ENCODE results near the gene GLIS2. TPM values are rescaled to one million over a fixed set of nuclear protein-coding genes. Genes with fewer than 3 reads are reported as not detected.
A peak's percentile ranks its signal among the peaks of the same experiment; 100 is the strongest.

Gene GLIS2
- total RNA-seq, 1 donor from 2014 or later = 1.6 TPM

DNA sequence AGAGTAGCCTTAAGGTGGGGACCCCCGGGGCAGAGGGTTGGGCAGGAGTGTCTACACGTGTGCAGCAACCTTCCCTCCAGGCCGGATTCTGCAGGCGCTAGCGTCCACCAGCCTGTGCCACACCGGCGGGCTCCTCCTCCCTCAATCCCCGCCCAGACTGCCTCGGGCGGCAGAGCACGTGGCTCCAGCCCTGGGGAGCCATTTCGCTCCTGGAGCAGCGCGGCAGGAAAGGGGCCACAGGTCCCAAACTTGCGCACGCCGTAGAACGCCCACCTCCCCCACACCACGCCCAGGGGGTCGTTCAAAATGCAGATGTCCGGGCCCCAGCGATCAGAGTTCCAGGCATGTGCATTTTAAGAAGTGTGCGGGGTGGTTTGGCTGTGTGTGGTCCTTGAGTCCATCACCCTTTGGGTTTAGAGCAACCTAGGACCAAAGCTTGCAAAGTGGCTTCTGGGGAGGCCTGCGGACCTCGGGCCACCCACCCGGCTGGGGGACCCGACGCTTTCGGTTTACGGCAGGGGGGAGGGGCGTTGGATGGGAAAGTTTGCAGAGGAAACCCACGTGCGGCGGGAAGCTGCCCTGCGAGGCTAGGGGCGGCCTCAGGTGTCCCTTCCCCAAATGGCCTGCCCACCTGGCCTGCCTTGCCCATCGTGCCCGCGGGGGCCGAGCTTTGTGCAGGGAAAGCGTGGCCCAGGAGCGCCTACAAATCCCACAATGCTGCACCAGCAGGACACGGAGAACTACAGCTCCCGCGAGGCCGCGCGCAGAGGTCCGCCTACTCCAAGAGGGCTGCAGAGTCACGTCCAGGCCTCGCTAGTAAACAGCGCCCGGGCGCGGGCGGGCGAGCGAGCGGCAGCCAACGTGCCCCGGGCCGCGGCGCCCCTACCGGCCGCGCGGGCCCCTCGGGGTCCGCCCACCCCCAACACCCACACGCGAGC lies 44.4 kb upstream of the GLIS2 start:
- Mint-ChIP-seq H3K27ac (ENCODE audit: unreplicated experiment) (no peak overlapping the region), H3K4me1 (ENCODE audit: unreplicated experiment) (peaks cover 4% of the 10 kb centered on the region), H3K27me3 (ENCODE audit: unreplicated experiment) (peaks cover 9% of the 10 kb centered on the region), H3K36me3 (ENCODE audit: low read depth, unreplicated experiment) (peaks cover 8% of the 10 kb centered on the region), H3K4me3 (ENCODE audit: unreplicated experiment) (peak overlapping the region; percentile 57), H3K9me3 (ENCODE audit: unreplicated experiment) (no peaks in the 10 kb centered on the region)
- TF ChIP-seq, protein P1, sequence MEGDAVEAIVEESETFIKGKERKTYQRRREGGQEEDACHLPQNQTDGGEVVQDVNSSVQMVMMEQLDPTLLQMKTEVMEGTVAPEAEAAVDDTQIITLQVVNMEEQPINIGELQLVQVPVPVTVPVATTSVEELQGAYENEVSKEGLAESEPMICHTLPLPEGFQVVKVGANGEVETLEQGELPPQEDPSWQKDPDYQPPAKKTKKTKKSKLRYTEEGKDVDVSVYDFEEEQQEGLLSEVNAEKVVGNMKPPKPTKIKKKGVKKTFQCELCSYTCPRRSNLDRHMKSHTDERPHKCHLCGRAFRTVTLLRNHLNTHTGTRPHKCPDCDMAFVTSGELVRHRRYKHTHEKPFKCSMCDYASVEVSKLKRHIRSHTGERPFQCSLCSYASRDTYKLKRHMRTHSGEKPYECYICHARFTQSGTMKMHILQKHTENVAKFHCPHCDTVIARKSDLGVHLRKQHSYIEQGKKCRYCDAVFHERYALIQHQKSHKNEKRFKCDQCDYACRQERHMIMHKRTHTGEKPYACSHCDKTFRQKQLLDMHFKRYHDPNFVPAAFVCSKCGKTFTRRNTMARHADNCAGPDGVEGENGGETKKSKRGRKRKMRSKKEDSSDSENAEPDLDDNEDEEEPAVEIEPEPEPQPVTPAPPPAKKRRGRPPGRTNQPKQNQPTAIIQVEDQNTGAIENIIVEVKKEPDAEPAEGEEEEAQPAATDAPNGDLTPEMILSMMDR (IDR thresholded peaks at IDR 0.05; ENCODE audit: unreplicated experiment) = no peak
- peak; percentile 86 for DNase-seq (ENCODE audit: low spot score)

GRCh38 chr16:4272114-4272956 lies 43.5 kb upstream of the GLIS2 start:
- TF ChIP-seq, protein P1 (IDR thresholded peaks at IDR 0.05; ENCODE audit: unreplicated experiment) = no peak
- Mint-ChIP-seq H3K9me3 (ENCODE audit: unreplicated experiment) (no peaks in the 10 kb centered on the region), H3K36me3 (ENCODE audit: low read depth, unreplicated experiment) (peaks cover 8% of the 10 kb centered on the region), H3K27ac (ENCODE audit: unreplicated experiment) (peak overlapping the region; percentile 86), H3K27me3 (ENCODE audit: unreplicated experiment) (peaks cover 9% of the 10 kb centered on the region), H3K4me3 (ENCODE audit: unreplicated experiment) (peak overlapping the region; percentile 96), H3K4me1 (ENCODE audit: unreplicated experiment) (peaks cover 4% of the 10 kb centered on the region)
- peak; percentile 46 for DNase-seq (ENCODE audit: low spot score)

- Mint-ChIP-seq H3K27me3 (ENCODE audit: unreplicated experiment) (peaks cover 9% of the 10 kb centered on the region), H3K9me3 (ENCODE audit: unreplicated experiment) (no peaks in the 10 kb centered on the region), H3K36me3 (ENCODE audit: low read depth, unreplicated experiment) (peaks cover 3% of the 10 kb centered on the region), H3K27ac (ENCODE audit: unreplicated experiment) (peak overlapping the region; percentile 96), H3K4me1 (ENCODE audit: unreplicated experiment) (peaks cover 4% of the 10 kb centered on the region), H3K4me3 (ENCODE audit: unreplicated experiment) (peak overlapping the region; percentile 95)
- TF ChIP-seq, protein P1 (IDR thresholded peaks at IDR 0.05; ENCODE audit: unreplicated experiment) = peak; percentile 82
- DNase-seq (ENCODE audit: low spot score) = peak; percentile 73
Observed at GRCh38 chr16:4273858-4274311, 42.0 kb upstream of the GLIS2 start.

DNA sequence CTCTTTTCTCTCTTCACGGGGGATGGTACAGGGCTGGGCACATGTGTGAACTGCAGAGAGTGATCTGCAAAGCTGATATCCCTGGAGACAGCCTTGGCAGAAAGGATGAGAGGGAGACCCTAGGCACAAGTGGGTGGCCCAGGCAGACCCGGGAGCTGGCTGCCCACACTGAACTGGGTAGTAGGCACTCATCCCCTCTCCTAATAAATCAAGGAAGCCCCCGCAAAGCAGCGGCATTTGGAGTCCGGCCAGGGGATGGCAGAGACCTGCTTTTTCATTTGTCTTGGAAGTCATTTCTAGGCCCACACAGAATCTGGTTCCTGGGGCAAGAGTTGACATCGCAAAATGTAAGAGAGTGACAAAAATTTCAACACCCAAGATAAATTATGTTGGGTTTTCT lies 40.0 kb upstream of the GLIS2 start:
- Mint-ChIP-seq H3K4me1 (ENCODE audit: unreplicated experiment) (peaks cover 2% of the 10 kb centered on the region), H3K27me3 (ENCODE audit: unreplicated experiment) (peaks cover 9% of the 10 kb centered on the region), H3K9me3 (ENCODE audit: unreplicated experiment) (no peaks in the 10 kb centered on the region), H3K27ac (ENCODE audit: unreplicated experiment) (no peak overlapping the region), H3K4me3 (ENCODE audit: unreplicated experiment) (no peak overlapping the region), H3K36me3 (ENCODE audit: low read depth, unreplicated experiment) (peaks cover 3% of the 10 kb centered on the region)
- TF ChIP-seq, protein P1 (IDR thresholded peaks at IDR 0.05; ENCODE audit: unreplicated experiment) = no peak
- DNase-seq (ENCODE audit: low spot score) = no peak
